AG09309 (cell line): ENCODE measurements around the gene LCN9.
"Not testable (repeated sequence)": the region's sequence is repeated elsewhere in the genome, so short reads cannot be mapped to it uniquely, and the experiment has no call there.

ENCODE experiments used
- DNase-seq: peaks from one replicate; pipeline ENCODE4 v3.0.0-alpha.2; 2010; ENCODE audit warnings: low read depth
- H3K4me3 ChIP-seq: 2 replicates; pipeline ENCODE4 v1.5.1; 2011; ENCODE audit warnings: mild to moderate bottlenecking, low read depth, low read length, moderate library complexity; ENCODE audit not compliant: control insufficient read depth
- CTCF ChIP-seq: IDR thresholded peaks from 2 replicates; pipeline ENCODE4 v1.5.1; 2011; ENCODE audit warnings: mild to moderate bottlenecking, low read depth, low read length, inconsistent platforms; ENCODE audit not compliant: insufficient read depth, control insufficient read depth; ENCODE audit errors: missing control alignments

The LCN9 gene

GRCh38 chr9:135664801-135665794 is 2.0 kb downstream of the LCN9 start:
- H3K4me3 ChIP-seq: no peak overlapping the region
- no peak for TF ChIP-seq CTCF
- no peak for DNase-seq

- no peak for DNase-seq
- H3K4me3 ChIP-seq: no peak overlapping the region
- no peak for TF ChIP-seq CTCF
These were observed 2.7 kb downstream of the LCN9 start for GRCh38 chr9:135665795-135666189.

- DNase-seq: no peak
- H3K4me3 ChIP-seq: no peak overlapping the region
- no peak for TF ChIP-seq CTCF
These were observed 3.7 kb downstream of the LCN9 start for GRCh38 chr9:135666534-135667462.

- no peak overlapping the region for H3K4me3 ChIP-seq
- no peak for DNase-seq
- no peak for TF ChIP-seq CTCF
These were observed 4.4 kb downstream of the LCN9 start for GRCh38 chr9:135667463-135668001.

- not testable (repeated sequence) for DNase-seq, H3K4me3 ChIP-seq
These were observed 5.9 kb downstream of the LCN9 start for GRCh38 chr9:135669018-135669417.

- no peak overlapping the region for H3K4me3 ChIP-seq
- TF ChIP-seq CTCF: no peak
- DNase-seq: no peak
These were observed 6.6 kb downstream of the LCN9 start for GRCh38 chr9:135669616-135670285.
